ENCODE measurements around the gene TIMP1. TPM values are rescaled to one million over a fixed set of nuclear protein-coding genes. Genes with fewer than 3 reads are reported as not detected.

The TIMP1 gene
- total and polyA plus RNA-seq, 4 experiments from 2014 or later, result 147 to 339 (median 238) TPM

GRCh38 chrX:47578692-47579091 is 3.5 kb upstream of the TIMP1 start:
- H3K4me3 ChIP-seq (ENCODE audit: low read length in 2 of 2), result no peak overlapping the region
- Mint-ChIP-seq H3K27ac (peak overlapping the region in 2 of 7 donors; percentile 18 to 27), H3K27me3 (no peaks in the 10 kb centered on the region), H3K36me3 (peaks cover 0 to 4% of the 10 kb centered on the region in 2 donors), H3K4me3 (no peak overlapping the region), H3K9me3 (no peaks in the 10 kb centered on the region), H3K4me1 (peaks cover 22 to 58% (median 36%) of the 10 kb centered on the region in 4 donors)
- intact Hi-C loops (cut with micrococcal nuclease), result no loop called here
- H3K9me3 ChIP-seq (ENCODE audit: control insufficient read depth in 1 of 2, low read length in 2 of 2), result no peaks in the 10 kb centered on the region
- H3K27me3 ChIP-seq (ENCODE audit: insufficient read depth, low read length), result no peaks in the 10 kb centered on the region
- no peaks in the 10 kb centered on the region for H3K36me3 ChIP-seq (ENCODE audit: insufficient read depth, low read length)
- POLR2A ChIA-PET (ENCODE audit: partially characterized antibody), result interaction anchor here (1.9 kb wide), 1 partner anchor 18 kb away, joined by 5 read pairs; the partner anchor contains the start of gene ARAF
- H3K27ac ChIP-seq (ENCODE audit: low read depth, low read length), result no peak overlapping the region
- CTCF ChIA-PET (ENCODE audit: partially characterized antibody), result no interaction called here
- H3K4me1 ChIP-seq (ENCODE audit: insufficient read depth, low read length), result peaks cover 40% of the 10 kb centered on the region
- DNase-seq, result no peak

- intact Hi-C loops (cut with micrococcal nuclease), result no loop called here
- H3K4me3 Mint-ChIP-seq, result peak overlapping the region in 6 of 8 donors; percentile 25 to 61 (median 49)
- Histone ChIP-seq H3K27me3 (ENCODE audit: insufficient read depth, low read length) (no peaks in the 10 kb centered on the region), H3K4me1 (ENCODE audit: insufficient read depth, low read length) (peaks cover 45% of the 10 kb centered on the region), H3K9me3 (ENCODE audit: control insufficient read depth in 1 of 2, low read length in 2 of 2) (no peaks in the 10 kb centered on the region), H3K4me3 (ENCODE audit: low read length in 2 of 2) (no peak overlapping the region), H3K27ac (ENCODE audit: low read depth, low read length) (no peak overlapping the region), H3K36me3 (ENCODE audit: insufficient read depth, low read length) (no peaks in the 10 kb centered on the region)
- peaks cover 26 to 65% (median 40%) of the 10 kb centered on the region in 4 donors for H3K4me1 Mint-ChIP-seq
- DNase-seq, result no peak
- no peaks in the 10 kb centered on the region for H3K27me3 Mint-ChIP-seq
- ChIA-PET CTCF (ENCODE audit: partially characterized antibody) (no interaction called here), POLR2A (ENCODE audit: partially characterized antibody) (interaction anchor here (1.9 kb wide), 1 partner anchor 19 kb away, joined by 5 read pairs; the partner anchor contains the start of gene ARAF)
- H3K27ac Mint-ChIP-seq, result peak overlapping the region in 4 of 7 donors; percentile 2 to 70 (median 31)
- peaks cover under 1 to 9% of the 10 kb centered on the region in 2 donors for H3K36me3 Mint-ChIP-seq
- no peaks in the 10 kb centered on the region for H3K9me3 Mint-ChIP-seq
Observed at GRCh38 chrX:47579537-47579936, 2.7 kb upstream of the TIMP1 start.

- H3K9me3 Mint-ChIP-seq, result no peaks in the 10 kb centered on the region
- H3K36me3 Mint-ChIP-seq, result peaks cover 7 to 17% of the 10 kb centered on the region in 2 donors
- no peaks in the 10 kb centered on the region for H3K36me3 ChIP-seq (ENCODE audit: insufficient read depth, low read length)
- H3K27me3 Mint-ChIP-seq, result no peaks in the 10 kb centered on the region
- H3K9me3 ChIP-seq (ENCODE audit: control insufficient read depth in 1 of 2, low read length in 2 of 2), result no peaks in the 10 kb centered on the region
- H3K4me1 ChIP-seq (ENCODE audit: insufficient read depth, low read length), result peaks cover 45% of the 10 kb centered on the region
- no peak overlapping the region for H3K4me3 ChIP-seq (ENCODE audit: low read length in 2 of 2)
- no peaks in the 10 kb centered on the region for H3K27me3 ChIP-seq (ENCODE audit: insufficient read depth, low read length)
- no peak for DNase-seq
- H3K4me3 Mint-ChIP-seq, result peak overlapping the region; percentile 63 to 89 (median 80)
- H3K27ac ChIP-seq (ENCODE audit: low read depth, low read length), result peak overlapping the region; percentile 52
- intact Hi-C loops (cut with micrococcal nuclease), result loop anchor here (5.0 kb wide), 1 partner anchor 39 kb away; no protein-coding TSS in a partner anchor
- POLR2A ChIA-PET (ENCODE audit: partially characterized antibody), result interaction anchor here (1.0 to 3.2 kb wide), 6 partner anchors 8 to 66 kb away, joined by 3 to 42 read pairs (median 8); partner anchors contain the start of gene ELK1
- H3K27ac Mint-ChIP-seq, result peak overlapping the region; percentile 60 to 92 (median 80)
- CTCF ChIA-PET (ENCODE audit: partially characterized antibody), result no interaction called here
- H3K4me1 Mint-ChIP-seq, result peaks cover 27 to 50% (median 36%) of the 10 kb centered on the region in 4 donors
Observed at GRCh38 chrX:47583240-47583861, 1.1 kb downstream of the TIMP1 start.

GRCh38 chrX:47584714-47585113 is 2.5 kb downstream of the TIMP1 start:
- Mint-ChIP-seq H3K27ac (peak overlapping the region in 1 of 7 donors; percentile 50), H3K4me3 (peak overlapping the region in 2 of 8 donors; percentile 24 to 39), H3K27me3 (no peaks in the 10 kb centered on the region), H3K9me3 (no peaks in the 10 kb centered on the region), H3K36me3 (peaks cover 7 to 17% of the 10 kb centered on the region in 2 donors), H3K4me1 (peaks cover 21 to 41% (median 28%) of the 10 kb centered on the region in 4 donors)
- Histone ChIP-seq H3K9me3 (ENCODE audit: control insufficient read depth in 1 of 2, low read length in 2 of 2) (no peaks in the 10 kb centered on the region), H3K27me3 (ENCODE audit: insufficient read depth, low read length) (no peaks in the 10 kb centered on the region), H3K36me3 (ENCODE audit: insufficient read depth, low read length) (no peaks in the 10 kb centered on the region), H3K4me3 (ENCODE audit: low read length in 2 of 2) (no peak overlapping the region), H3K27ac (ENCODE audit: low read depth, low read length) (no peak overlapping the region), H3K4me1 (ENCODE audit: insufficient read depth, low read length) (peaks cover 32% of the 10 kb centered on the region)
- no peak for DNase-seq
- POLR2A ChIA-PET (ENCODE audit: partially characterized antibody), result interaction anchor here (1.1 kb wide), 1 partner anchor 11 kb away, joined by 3 read pairs; no protein-coding TSS in a partner anchor
- CTCF ChIA-PET (ENCODE audit: partially characterized antibody), result no interaction called here
- intact Hi-C loops (cut with micrococcal nuclease), result loop anchor here (5.0 kb wide), 1 partner anchor 38 kb away; no protein-coding TSS in a partner anchor

GRCh38 chrX:47585273-47585672 is 3.0 kb downstream of the TIMP1 start:
- no peak overlapping the region for H3K27ac ChIP-seq (ENCODE audit: low read depth, low read length)
- Mint-ChIP-seq H3K27ac (peak overlapping the region in 1 of 7 donors; percentile 44), H3K9me3 (no peaks in the 10 kb centered on the region), H3K4me3 (no peak overlapping the region), H3K36me3 (peaks cover 7 to 17% of the 10 kb centered on the region in 2 donors), H3K4me1 (peaks cover 19 to 38% (median 26%) of the 10 kb centered on the region in 4 donors), H3K27me3 (no peaks in the 10 kb centered on the region)
- H3K4me3 ChIP-seq (ENCODE audit: low read length in 2 of 2), result no peak overlapping the region
- ChIA-PET POLR2A (ENCODE audit: partially characterized antibody) (interaction anchor here (1.1 kb wide), 1 partner anchor 11 kb away, joined by 3 read pairs; no protein-coding TSS in a partner anchor), CTCF (ENCODE audit: partially characterized antibody) (no interaction called here)
- no peaks in the 10 kb centered on the region for H3K27me3 ChIP-seq (ENCODE audit: insufficient read depth, low read length)
- no peaks in the 10 kb centered on the region for H3K9me3 ChIP-seq (ENCODE audit: control insufficient read depth in 1 of 2, low read length in 2 of 2)
- no peak for DNase-seq
- intact Hi-C loops (cut with micrococcal nuclease), result no loop called here
- H3K4me1 ChIP-seq (ENCODE audit: insufficient read depth, low read length), result peaks cover 32% of the 10 kb centered on the region
- no peaks in the 10 kb centered on the region for H3K36me3 ChIP-seq (ENCODE audit: insufficient read depth, low read length)

GRCh38 chrX:47586043-47586787 is 4.0 kb downstream of the TIMP1 start:
- Histone ChIP-seq H3K9me3 (ENCODE audit: control insufficient read depth in 1 of 2, low read length in 2 of 2) (no peaks in the 10 kb centered on the region), H3K4me1 (ENCODE audit: insufficient read depth, low read length) (peaks cover 26% of the 10 kb centered on the region), H3K4me3 (ENCODE audit: low read length in 2 of 2) (no peak overlapping the region), H3K27ac (ENCODE audit: low read depth, low read length) (no peak overlapping the region), H3K36me3 (ENCODE audit: insufficient read depth, low read length) (no peaks in the 10 kb centered on the region), H3K27me3 (ENCODE audit: insufficient read depth, low read length) (no peaks in the 10 kb centered on the region)
- no peaks in the 10 kb centered on the region for H3K9me3 Mint-ChIP-seq
- intact Hi-C loops (cut with micrococcal nuclease), result no loop called here
- H3K27me3 Mint-ChIP-seq, result no peaks in the 10 kb centered on the region
- H3K36me3 Mint-ChIP-seq, result peaks cover 7 to 17% of the 10 kb centered on the region in 2 donors
- ChIA-PET POLR2A (ENCODE audit: partially characterized antibody) (interaction anchor here (1.0 to 1.3 kb wide), 3 partner anchors 10 to 12 kb away, joined by 3 to 6 read pairs (median 4); no protein-coding TSS in a partner anchor), CTCF (ENCODE audit: partially characterized antibody) (no interaction called here)
- no peak for DNase-seq
- H3K4me1 Mint-ChIP-seq, result peaks cover 19 to 34% (median 24%) of the 10 kb centered on the region in 4 donors
- peak overlapping the region in 1 of 7 donors; percentile 44 for H3K27ac Mint-ChIP-seq
- H3K4me3 Mint-ChIP-seq, result peak overlapping the region in 1 of 8 donors; percentile 0

Measured in CD4-positive, alpha-beta memory T cell (primary cell).